Astrocyte (in vitro differentiated cells and primary cell): ENCODE results near the gene ALKBH2.

Source experiments
- EZH2 ChIP-seq: IDR thresholded peaks from 2 replicates; pipeline ENCODE4 v1.6.1; 2012; ENCODE audit warnings: mild to moderate bottlenecking, low read length, inconsistent platforms; ENCODE audit not compliant: insufficient read depth
- TF ChIP-seq, protein P1 (sequence below): IDR thresholded peaks from 2 replicates; pipeline ENCODE4 v1.5.1; 2011; ENCODE audit warnings: low read depth, mild to moderate bottlenecking, inconsistent platforms, low read length, moderate library complexity; ENCODE audit not compliant: insufficient read depth

DNA sequence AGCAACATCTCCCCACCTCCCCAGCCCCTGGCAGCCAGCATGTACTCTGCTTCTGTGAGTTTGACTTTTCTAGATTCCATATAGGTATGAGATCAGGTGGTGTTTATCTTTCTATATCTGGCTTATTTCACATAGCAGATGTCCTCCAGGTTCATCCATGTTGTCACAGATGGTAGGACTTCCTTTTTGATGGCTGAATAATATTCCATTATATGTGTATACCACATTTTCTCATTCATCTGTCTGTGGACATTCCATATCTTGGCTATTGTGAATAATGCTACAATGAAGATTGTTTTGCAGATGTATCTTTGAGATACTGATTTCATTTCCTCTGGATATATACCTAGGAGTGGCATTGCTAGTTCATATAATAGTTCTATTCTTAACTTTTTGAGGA lies 18.4 kb downstream of the ALKBH2 start:
- TF ChIP-seq, protein P1, sequence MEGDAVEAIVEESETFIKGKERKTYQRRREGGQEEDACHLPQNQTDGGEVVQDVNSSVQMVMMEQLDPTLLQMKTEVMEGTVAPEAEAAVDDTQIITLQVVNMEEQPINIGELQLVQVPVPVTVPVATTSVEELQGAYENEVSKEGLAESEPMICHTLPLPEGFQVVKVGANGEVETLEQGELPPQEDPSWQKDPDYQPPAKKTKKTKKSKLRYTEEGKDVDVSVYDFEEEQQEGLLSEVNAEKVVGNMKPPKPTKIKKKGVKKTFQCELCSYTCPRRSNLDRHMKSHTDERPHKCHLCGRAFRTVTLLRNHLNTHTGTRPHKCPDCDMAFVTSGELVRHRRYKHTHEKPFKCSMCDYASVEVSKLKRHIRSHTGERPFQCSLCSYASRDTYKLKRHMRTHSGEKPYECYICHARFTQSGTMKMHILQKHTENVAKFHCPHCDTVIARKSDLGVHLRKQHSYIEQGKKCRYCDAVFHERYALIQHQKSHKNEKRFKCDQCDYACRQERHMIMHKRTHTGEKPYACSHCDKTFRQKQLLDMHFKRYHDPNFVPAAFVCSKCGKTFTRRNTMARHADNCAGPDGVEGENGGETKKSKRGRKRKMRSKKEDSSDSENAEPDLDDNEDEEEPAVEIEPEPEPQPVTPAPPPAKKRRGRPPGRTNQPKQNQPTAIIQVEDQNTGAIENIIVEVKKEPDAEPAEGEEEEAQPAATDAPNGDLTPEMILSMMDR: no peak
- no peak for TF ChIP-seq EZH2
